ENCODE results near the gene SUV39H1. TPM values are rescaled to one million over a fixed set of nuclear protein-coding genes. Genes with fewer than 3 reads are reported as not detected.

The SUV39H1 gene
- total RNA-seq (2022; extraction: Qiagen RNA extraction): 21.8 to 24.6 TPM (median 23.0 TPM) in 5 replicates

GRCh38 chrX:48696301-48696908 is at the start of gene SUV39H1:
TSS of gene SUV39H1 (plus strand) at chrX:48696734. CDS start at chrX:48696785, 51 bp downstream.

GRCh38 chrX:48683411-48683982 is 13.0 kb upstream of the SUV39H1 start, which contains the start of gene WAS:
TSS of gene WAS (plus strand) at chrX:48683799. CDS start at chrX:48683854, 55 bp downstream.

Other genes starting within 250 kb of the SUV39H1 start
- gene SLC38A5, start 226.5 kb upstream of the SUV39H1 start, total RNA-seq (2022; extraction: Qiagen RNA extraction): 0.09 to 0.20 TPM (median 0.16 TPM) in 5 replicates
- 68.4 to 73.6 TPM (median 70.8 TPM) in 5 replicates for gene FTSJ1, start 220.5 kb upstream of the SUV39H1 start, total RNA-seq (2022; extraction: Qiagen RNA extraction)
- gene PORCN, start 187.7 kb upstream of the SUV39H1 start, total RNA-seq (2022; extraction: Qiagen RNA extraction): 15.2 to 16.7 TPM (median 16.0 TPM) in 5 replicates
- 127 to 154 TPM (median 148 TPM) in 5 replicates for gene EBP, start 174.9 kb upstream of the SUV39H1 start, total RNA-seq (2022; extraction: Qiagen RNA extraction)
- 11.2 to 14.4 TPM (median 13.6 TPM) in 5 replicates for gene TBC1D25, start 157.0 kb upstream of the SUV39H1 start, total RNA-seq (2022; extraction: Qiagen RNA extraction)
- gene RBM3, start 122.2 kb upstream of the SUV39H1 start, total RNA-seq (2022; extraction: Qiagen RNA extraction): 337 to 558 TPM (median 385 TPM) in 5 replicates
- gene WDR13, start 99.2 kb upstream of the SUV39H1 start, total RNA-seq (2022; extraction: Qiagen RNA extraction): 65.1 to 92.6 TPM (median 88.6 TPM) in 5 replicates
- gene WAS, start 12.9 kb upstream of the SUV39H1 start, total RNA-seq (2022; extraction: Qiagen RNA extraction): 0.22 to 0.52 TPM (median 0.32 TPM) in 5 replicates
- not detected in 5 replicates for gene GLOD5, start 65.0 kb downstream of the SUV39H1 start, total RNA-seq (2022; extraction: Qiagen RNA extraction)
- not detected in 5 replicates for gene GATA1, start 89.9 kb downstream of the SUV39H1 start, total RNA-seq (2022; extraction: Qiagen RNA extraction)
- 20.2 to 29.9 TPM (median 28.8 TPM) in 5 replicates for gene HDAC6, start 105.3 kb downstream of the SUV39H1 start, total RNA-seq (2022; extraction: Qiagen RNA extraction)
- gene ERAS, start 129.8 kb downstream of the SUV39H1 start, total RNA-seq (2022; extraction: Qiagen RNA extraction): 0.12 to 0.16 TPM in 2 of 5 replicates, not detected in the others
- gene PCSK1N, start 138.9 kb downstream of the SUV39H1 start, total RNA-seq (2022; extraction: Qiagen RNA extraction): 18.0 to 55.7 TPM (median 48.7 TPM) in 5 replicates
- gene TIMM17B, start 201.0 kb downstream of the SUV39H1 start, total RNA-seq (2022; extraction: Qiagen RNA extraction): 84.3 to 117 TPM (median 106 TPM) in 5 replicates
- 91.9 to 102 TPM (median 93.2 TPM) in 5 replicates for gene PQBP1, start 201.2 kb downstream of the SUV39H1 start, total RNA-seq (2022; extraction: Qiagen RNA extraction)
- gene SLC35A2, start 214.9 kb downstream of the SUV39H1 start, total RNA-seq (2022; extraction: Qiagen RNA extraction): 50.4 to 66.6 TPM (median 60.9 TPM) in 5 replicates
- 8.2 to 9.9 TPM (median 9.0 TPM) in 5 replicates for gene PIM2, start 222.3 kb downstream of the SUV39H1 start, total RNA-seq (2022; extraction: Qiagen RNA extraction)